ENCODE results near the gene PHOX2A.

Gene PHOX2A

GRCh38 chr11:72233056-72233772, 10.8 kb downstream of the PHOX2A start:
- no peak for FAIRE-seq

GRCh38 chr11:72232260-72233055, 11.5 kb downstream of the PHOX2A start:
- FAIRE-seq = no peak

- FAIRE-seq = no peak
Observed at GRCh38 chr11:72231396-72232259, 12.3 kb downstream of the PHOX2A start.

- no peak for FAIRE-seq
Observed at GRCh38 chr11:72230764-72231365, 13.1 kb downstream of the PHOX2A start.

GRCh38 chr11:72229925-72230763, 13.8 kb downstream of the PHOX2A start:
- FAIRE-seq = no peak

- no peak for FAIRE-seq
Observed at GRCh38 chr11:72229336-72229924, 14.5 kb downstream of the PHOX2A start.

GRCh38 chr11:72228844-72229231, 15.1 kb downstream of the PHOX2A start:
- no peak for FAIRE-seq

- no peak for FAIRE-seq
Observed at GRCh38 chr11:72228229-72228843, 15.6 kb downstream of the PHOX2A start.

- no peak for FAIRE-seq
Observed at GRCh38 chr11:72227316-72228228, 16.4 kb downstream of the PHOX2A start.

- FAIRE-seq = no peak
Observed at GRCh38 chr11:72226701-72227100, 17.3 kb downstream of the PHOX2A start.

- FAIRE-seq = no peak
Observed at GRCh38 chr11:72225411-72225951, 18.5 kb downstream of the PHOX2A start.

- FAIRE-seq = no peak
Observed at GRCh38 chr11:72224564-72225410, 19.2 kb downstream of the PHOX2A start, which contains the start of gene INPPL1. Gene INPPL1, plus strand, starts transcription at chr11:72224767. Its CDS starts 218 bp downstream, at chr11:72224985.

- no peak for FAIRE-seq
Observed at GRCh38 chr11:72223615-72224563, 20.1 kb downstream of the PHOX2A start.

GRCh38 chr11:72222907-72223614, 20.9 kb downstream of the PHOX2A start:
- peak; percentile 26 for FAIRE-seq

GRCh38 chr11:72222106-72222891, 21.7 kb downstream of the PHOX2A start:
- FAIRE-seq = no peak
